ENCODE measurements around the gene RNF2. TPM values are rescaled to one million over a fixed set of nuclear protein-coding genes. Genes with fewer than 3 reads are reported as not detected.

The RNF2 gene
- total RNA-seq, 1 experiment from 2014 or later, result 32.8 TPM

GRCh38 chr1:185137896-185138545 lies 92.7 kb downstream of the RNF2 start:
- no TSS peak for BruUV-seq (replicated peaks)
- Histone ChIP-seq H3K4me1 (ENCODE audit: control insufficient read depth, insufficient read depth, low read length) (no peaks in the 10 kb centered on the region), H3K27me3 (ENCODE audit: control insufficient read depth, insufficient read depth, low read length) (no peaks in the 10 kb centered on the region), H3K4me3 (ENCODE audit: low read depth in 2 of 2, low read length in 2 of 2) (no peak overlapping the region), H3K27ac (ENCODE audit: low read length) (no peak overlapping the region), H3K36me3 (ENCODE audit: control insufficient read depth, insufficient read depth, low read length) (peaks cover 6% of the 10 kb centered on the region), H3K9me3 (ENCODE audit: control insufficient read depth, insufficient read depth, low read depth, low read length) (no peaks in the 10 kb centered on the region)
- in situ Hi-C loops (cut with HindIII; ENCODE audit: low pct_unique_long_range_greater_than_20kb, low sequenced_read_pairs), result no loop called here
- intact Hi-C loops (cut with micrococcal nuclease; ENCODE audit: unreplicated experiment), result no loop called here
- ChIA-PET CTCF (interaction anchor here (0.6 kb wide), 1 partner anchor 32 kb away, joined by 3 read pairs; no protein-coding TSS in a partner anchor), POLR2A (no interaction called here)
- DNase-seq (ENCODE audit: low read depth, low spot score) (no peak), ATAC-seq (no peak)
- no peak for TF ChIP-seq SIN3A (IDR thresholded peaks at IDR 0.05; ENCODE audit: borderline replicate concordance, insufficient read depth, low read depth, low read length)
- TF ChIP-seq, protein P1, sequence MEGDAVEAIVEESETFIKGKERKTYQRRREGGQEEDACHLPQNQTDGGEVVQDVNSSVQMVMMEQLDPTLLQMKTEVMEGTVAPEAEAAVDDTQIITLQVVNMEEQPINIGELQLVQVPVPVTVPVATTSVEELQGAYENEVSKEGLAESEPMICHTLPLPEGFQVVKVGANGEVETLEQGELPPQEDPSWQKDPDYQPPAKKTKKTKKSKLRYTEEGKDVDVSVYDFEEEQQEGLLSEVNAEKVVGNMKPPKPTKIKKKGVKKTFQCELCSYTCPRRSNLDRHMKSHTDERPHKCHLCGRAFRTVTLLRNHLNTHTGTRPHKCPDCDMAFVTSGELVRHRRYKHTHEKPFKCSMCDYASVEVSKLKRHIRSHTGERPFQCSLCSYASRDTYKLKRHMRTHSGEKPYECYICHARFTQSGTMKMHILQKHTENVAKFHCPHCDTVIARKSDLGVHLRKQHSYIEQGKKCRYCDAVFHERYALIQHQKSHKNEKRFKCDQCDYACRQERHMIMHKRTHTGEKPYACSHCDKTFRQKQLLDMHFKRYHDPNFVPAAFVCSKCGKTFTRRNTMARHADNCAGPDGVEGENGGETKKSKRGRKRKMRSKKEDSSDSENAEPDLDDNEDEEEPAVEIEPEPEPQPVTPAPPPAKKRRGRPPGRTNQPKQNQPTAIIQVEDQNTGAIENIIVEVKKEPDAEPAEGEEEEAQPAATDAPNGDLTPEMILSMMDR (IDR thresholded peaks at IDR 0.05), result no peak

DNA sequence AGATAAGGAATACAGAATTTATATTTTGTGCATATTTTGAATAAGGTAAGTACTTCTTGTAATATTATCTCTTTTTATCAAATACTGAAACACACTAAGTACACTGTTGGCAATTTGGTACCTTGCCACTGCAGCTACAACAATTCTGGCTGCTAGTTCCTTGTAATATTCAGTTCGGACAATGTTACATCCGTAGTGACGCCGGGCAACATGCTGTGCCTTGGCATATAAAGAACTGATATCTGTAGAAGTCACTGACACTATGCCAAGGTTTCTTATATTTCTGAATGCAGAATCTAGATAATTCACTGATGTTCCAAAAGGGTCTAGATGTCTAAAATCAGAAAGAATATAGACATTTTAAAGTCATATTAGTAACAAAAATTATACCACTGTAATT lies 93.9 kb downstream of the RNF2 start:
- no TSS peak for BruUV-seq (replicated peaks)
- in situ Hi-C loops (cut with HindIII; ENCODE audit: low pct_unique_long_range_greater_than_20kb, low sequenced_read_pairs), result no loop called here
- Histone ChIP-seq H3K27ac (ENCODE audit: low read length) (no peak overlapping the region), H3K4me1 (ENCODE audit: control insufficient read depth, insufficient read depth, low read length) (no peaks in the 10 kb centered on the region), H3K27me3 (ENCODE audit: control insufficient read depth, insufficient read depth, low read length) (no peaks in the 10 kb centered on the region), H3K36me3 (ENCODE audit: control insufficient read depth, insufficient read depth, low read length) (peaks cover 11% of the 10 kb centered on the region), H3K4me3 (ENCODE audit: low read depth in 2 of 2, low read length in 2 of 2) (no peak overlapping the region), H3K9me3 (ENCODE audit: control insufficient read depth, insufficient read depth, low read depth, low read length) (no peaks in the 10 kb centered on the region)
- intact Hi-C loops (cut with micrococcal nuclease; ENCODE audit: unreplicated experiment), result no loop called here
- TF ChIP-seq SIN3A (IDR thresholded peaks at IDR 0.05; ENCODE audit: borderline replicate concordance, insufficient read depth, low read depth, low read length), result no peak
- no peak for TF ChIP-seq REST (IDR thresholded peaks at IDR 0.05; ENCODE audit: insufficient read depth in 1 of 2, low read depth in 2 of 2, low read length in 1 of 2)
- TF ChIP-seq POLR2AphosphoS5 (IDR thresholded peaks at IDR 0.05; ENCODE audit: low read depth, low read length), result no peak
- no peak for TF ChIP-seq TCF7L2 (IDR thresholded peaks at IDR 0.05; ENCODE audit: low read depth, low read length)
- POLR2A ChIA-PET, result no interaction called here
- CTCF ChIA-PET, result no interaction called here
- ATAC-seq, result no peak
- no peak for DNase-seq (ENCODE audit: low read depth, low spot score)

- Histone ChIP-seq H3K9me3 (ENCODE audit: control insufficient read depth, insufficient read depth, low read depth, low read length) (no peaks in the 10 kb centered on the region), H3K27ac (ENCODE audit: low read length) (no peak overlapping the region), H3K36me3 (ENCODE audit: control insufficient read depth, insufficient read depth, low read length) (peaks cover 36% of the 10 kb centered on the region), H3K4me1 (ENCODE audit: control insufficient read depth, insufficient read depth, low read length) (no peaks in the 10 kb centered on the region), H3K27me3 (ENCODE audit: control insufficient read depth, insufficient read depth, low read length) (no peaks in the 10 kb centered on the region), H3K4me3 (ENCODE audit: low read depth in 2 of 2, low read length in 2 of 2) (no peak overlapping the region)
- no peak for DNase-seq (ENCODE audit: low read depth, low spot score)
- intact Hi-C loops (cut with micrococcal nuclease; ENCODE audit: unreplicated experiment), result no loop called here
- TF ChIP-seq, protein P1 (IDR thresholded peaks at IDR 0.05), result no peak
- TF ChIP-seq POLR2AphosphoS5 (IDR thresholded peaks at IDR 0.05; ENCODE audit: low read depth, low read length), result no peak
- no peak for TF ChIP-seq REST (IDR thresholded peaks at IDR 0.05; ENCODE audit: insufficient read depth in 1 of 2, low read depth in 2 of 2, low read length in 1 of 2)
- TF ChIP-seq SIN3A (IDR thresholded peaks at IDR 0.05; ENCODE audit: borderline replicate concordance, insufficient read depth, low read depth, low read length), result no peak
- no peak for TF ChIP-seq TCF7L2 (IDR thresholded peaks at IDR 0.05; ENCODE audit: low read depth, low read length)
- in situ Hi-C loops (cut with HindIII; ENCODE audit: low pct_unique_long_range_greater_than_20kb, low sequenced_read_pairs), result no loop called here
- BruUV-seq (replicated peaks), result no TSS peak
- ChIA-PET POLR2A (no interaction called here), CTCF (no interaction called here)
- no peak for ATAC-seq
Measured at GRCh38 chr1:185144233-185144632, 98.9 kb downstream of the RNF2 start.
